ENCODE results near the gene MYLK.

Gene MYLK

GRCh38 chr3:123638936-123639689 lies 245.0 kb downstream of the MYLK start:
- no peak for DNase-seq

- DNase-seq = no peak
These were observed 246.3 kb downstream of the MYLK start for GRCh38 chr3:123637841-123638240.

- no peak for DNase-seq
These were observed 247.0 kb downstream of the MYLK start for GRCh38 chr3:123637131-123637530.

GRCh38 chr3:123636431-123636841 lies 247.7 kb downstream of the MYLK start:
- DNase-seq = no peak

- DNase-seq = no peak
These were observed 248.4 kb downstream of the MYLK start for GRCh38 chr3:123635717-123636116.

- DNase-seq = no peak
These were observed 248.9 kb downstream of the MYLK start for GRCh38 chr3:123635217-123635616.

- DNase-seq = no peak
These were observed 249.7 kb downstream of the MYLK start for GRCh38 chr3:123634149-123635051.

- no peak for DNase-seq
These were observed 250.6 kb downstream of the MYLK start for GRCh38 chr3:123633530-123633929.

- DNase-seq = no peak
These were observed 251.9 kb downstream of the MYLK start for GRCh38 chr3:123632161-123632655.

- no peak for DNase-seq
These were observed 254.4 kb downstream of the MYLK start for GRCh38 chr3:123629747-123630047.

GRCh38 chr3:123628996-123629746 lies 255.0 kb downstream of the MYLK start:
- no peak for DNase-seq

GRCh38 chr3:123627673-123628670 lies 256.2 kb downstream of the MYLK start:
- no peak for DNase-seq

- no peak for DNase-seq
These were observed 257.3 kb downstream of the MYLK start for GRCh38 chr3:123626881-123627280.

GRCh38 chr3:123624302-123624701 lies 259.8 kb downstream of the MYLK start:
- no peak for DNase-seq

- DNase-seq = no peak
These were observed 260.7 kb downstream of the MYLK start for GRCh38 chr3:123623346-123623880.

GRCh38 chr3:123622766-123623165 lies 261.4 kb downstream of the MYLK start:
- no peak for DNase-seq

GRCh38 chr3:123621850-123622189 lies 262.3 kb downstream of the MYLK start:
- no peak for DNase-seq

- no peak for DNase-seq
These were observed 262.8 kb downstream of the MYLK start for GRCh38 chr3:123621186-123621849.

- DNase-seq = no peak
These were observed 263.8 kb downstream of the MYLK start for GRCh38 chr3:123620343-123620742.

- peak; percentile 73 for DNase-seq
These were observed 265.2 kb downstream of the MYLK start for GRCh38 chr3:123618768-123619484.

Data from NCI-H1105 treated with DMSO at 0.1 percent for 48 hours (cell line).